Smooth muscle cell (in vitro differentiated cells): ENCODE data around the gene GPR68. TPM values are rescaled to one million over a fixed set of nuclear protein-coding genes. Genes with fewer than 3 reads are reported as not detected.
"Not testable (repeated sequence)": the region's sequence is repeated elsewhere in the genome, so short reads cannot be mapped to it uniquely, and the experiment has no call there.

Experiments
- DNase-seq: peaks from one replicate; lab custom pipeline; 2025; ENCODE audit not compliant: unreplicated experiment; lab: John Stamatoyannopoulos, UW
- H2AFZ ChIP-seq: fragments of 200-600 bp; sonication (generic); 2 replicates; pipeline ENCODE4 v1.6.0; 2016; ENCODE audit warnings: antibody characterized with exemption, low read depth, mild to moderate bottlenecking
- H3F3A ChIP-seq: fragments of 200-600 bp; sonication (generic); 2 replicates; pipeline ENCODE4 v1.6.0; 2017; ENCODE audit warnings: antibody characterized with exemption, low read depth
- H3K27ac ChIP-seq: fragments of 200-600 bp; sonication (generic); 2 replicates; pipeline ENCODE4 v1.5.1; 2016; ENCODE audit warnings: low read depth, mild to moderate bottlenecking
- H3K27me3 ChIP-seq: fragments of 200-600 bp; sonication (generic); 2 replicates; pipeline ENCODE4 v1.6.1; 2016; ENCODE audit warnings: low read depth, mild to moderate bottlenecking
- H3K36me3 ChIP-seq: fragments of 200-600 bp; sonication (generic); 2 replicates; pipeline ENCODE4 v1.5.1; 2016; ENCODE audit warnings: low read depth
- H3K4me1 ChIP-seq: fragments of 200-600 bp; sonication (generic); 2 replicates; pipeline ENCODE4 v1.5.1; 2016; ENCODE audit warnings: low read depth
- H3K4me2 ChIP-seq: fragments of 200-600 bp; sonication (generic); 2 replicates; pipeline ENCODE4 v1.6.0; 2016; ENCODE audit warnings: mild to moderate bottlenecking
- H3K4me3 ChIP-seq: fragments of 200-600 bp; sonication (generic); 2 replicates; pipeline ENCODE4 v1.5.1; 2016; ENCODE audit warnings: mild to moderate bottlenecking
- H3K79me2 ChIP-seq: fragments of 200-600 bp; sonication (generic); 2 replicates; pipeline ENCODE4 v1.6.0; 2016; ENCODE audit warnings: low read depth, mild to moderate bottlenecking
- H3K9ac ChIP-seq: fragments of 200-600 bp; sonication (generic); 2 replicates; pipeline ENCODE4 v1.6.0; 2016; ENCODE audit warnings: low read depth
- H3K9me3 ChIP-seq: fragments of 200-600 bp; sonication (generic); replicated peaks from 2 replicates; pipeline ENCODE4 v1.5.1; 2016; ENCODE audit warnings: low read depth
- H4K20me1 ChIP-seq: fragments of 200-600 bp; sonication (generic); 2 replicates; pipeline ENCODE4 v1.6.0; 2016; ENCODE audit warnings: low read depth
- CTCF ChIP-seq: fragments of 200-600 bp; sonication (generic); IDR thresholded peaks from 2 replicates; pipeline ENCODE4 v1.5.1; 2017; ENCODE audit warnings: borderline replicate concordance, mild to moderate bottlenecking, antibody characterized with exemption; ENCODE audit not compliant: insufficient read depth, poor library complexity, severe bottlenecking
- WGBS: methylation state at CpG from one replicate; pipeline ENCODE4 v1.1.7; 2016; ENCODE audit warnings: low lambda C conversion rate; 5-methylcytosine and 5-hydroxymethylcytosine counted together
- polyA plus RNA-seq: library from polyadenylated mRNA; unstranded; fragments of >200 nt; fragmentation: Nextera tagmentation; extraction: Ambion mirVana; gene quantifications from 2 replicates; pipeline ENCODE4 v1.2.1, GENCODE V29; 2016
- total RNA-seq: library from RNA; depleted of rRNA; stranded (reverse); fragments of >200 nt; gene quantifications from 2 replicates; pipeline ENCODE4 v1.2.3, GENCODE V29; 2014

GPR68 gene
- total and polyA plus RNA-seq, 2 experiments from 2014 or later, result 3.2 to 4.4 TPM

DNA sequence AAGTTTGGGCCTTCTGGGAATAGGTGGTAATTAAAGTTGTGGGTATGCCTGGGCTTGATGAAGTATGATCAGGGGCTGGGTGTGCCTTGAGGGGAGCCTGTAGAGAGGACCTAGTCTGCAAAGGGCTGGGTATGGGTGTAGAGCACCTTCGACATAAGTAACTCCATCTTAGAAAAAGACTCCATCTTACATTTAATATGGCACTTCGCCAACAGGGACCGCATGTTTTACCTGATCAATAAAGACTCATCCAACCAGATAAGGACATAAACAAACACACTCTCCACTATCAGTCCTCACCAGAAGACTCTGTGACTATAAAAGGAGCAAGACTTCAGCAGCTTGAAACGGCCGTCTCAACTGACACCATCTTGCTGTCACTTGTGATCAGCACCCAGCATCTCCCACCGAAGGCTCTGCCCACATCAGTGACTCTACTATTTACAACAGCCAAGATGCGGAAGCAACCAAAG is 23.5 kb upstream of the GPR68 start:
- Histone ChIP-seq H3K36me3 (no peaks in the 10 kb centered on the region), H3F3A (no peaks in the 10 kb centered on the region), H4K20me1 (no peaks in the 10 kb centered on the region), H3K27ac (no peak overlapping the region), H3K79me2 (no peaks in the 10 kb centered on the region), H3K4me2 (no peak overlapping the region), H3K9me3 (no peaks in the 10 kb centered on the region), H3K4me1 (peaks cover 3% of the 10 kb centered on the region), H2AFZ (no peak overlapping the region), H3K27me3 (peaks cover 24% of the 10 kb centered on the region), H3K4me3 (no peak overlapping the region), H3K9ac (no peak overlapping the region)
- TF ChIP-seq CTCF, result no peak
- 91% methylated on average over 7 of the region's 7 CpGs for WGBS
- no peak for DNase-seq

- not testable (repeated sequence) for H3K27ac ChIP-seq, H3K4me3 ChIP-seq, H3K4me2 ChIP-seq, H3K36me3 ChIP-seq, H3K9me3 ChIP-seq, H3K4me1 ChIP-seq, H3K9ac ChIP-seq, DNase-seq, H3K79me2 ChIP-seq, H3F3A ChIP-seq, H2AFZ ChIP-seq, H4K20me1 ChIP-seq
- H3K27me3 ChIP-seq, result peaks cover 25% of the 10 kb centered on the region
- WGBS, result 95% methylated on average over 15 of the region's 15 CpGs
Measured at GRCh38 chr14:91266276-91266675, 21.8 kb upstream of the GPR68 start.

- Histone ChIP-seq H3K79me2 (no peaks in the 10 kb centered on the region), H2AFZ (no peak overlapping the region), H3K9me3 (no peaks in the 10 kb centered on the region), H3K27ac (no peak overlapping the region), H3K4me3 (no peak overlapping the region), H3F3A (no peaks in the 10 kb centered on the region), H4K20me1 (no peaks in the 10 kb centered on the region), H3K27me3 (peaks cover 25% of the 10 kb centered on the region), H3K4me2 (no peak overlapping the region), H3K4me1 (peaks cover 3% of the 10 kb centered on the region), H3K36me3 (no peaks in the 10 kb centered on the region), H3K9ac (no peak overlapping the region)
- WGBS, result 94% methylated on average over 7 of the region's 7 CpGs
- no peak for DNase-seq
- no peak for TF ChIP-seq CTCF
Measured at GRCh38 chr14:91265404-91265803, 20.9 kb upstream of the GPR68 start.

DNA sequence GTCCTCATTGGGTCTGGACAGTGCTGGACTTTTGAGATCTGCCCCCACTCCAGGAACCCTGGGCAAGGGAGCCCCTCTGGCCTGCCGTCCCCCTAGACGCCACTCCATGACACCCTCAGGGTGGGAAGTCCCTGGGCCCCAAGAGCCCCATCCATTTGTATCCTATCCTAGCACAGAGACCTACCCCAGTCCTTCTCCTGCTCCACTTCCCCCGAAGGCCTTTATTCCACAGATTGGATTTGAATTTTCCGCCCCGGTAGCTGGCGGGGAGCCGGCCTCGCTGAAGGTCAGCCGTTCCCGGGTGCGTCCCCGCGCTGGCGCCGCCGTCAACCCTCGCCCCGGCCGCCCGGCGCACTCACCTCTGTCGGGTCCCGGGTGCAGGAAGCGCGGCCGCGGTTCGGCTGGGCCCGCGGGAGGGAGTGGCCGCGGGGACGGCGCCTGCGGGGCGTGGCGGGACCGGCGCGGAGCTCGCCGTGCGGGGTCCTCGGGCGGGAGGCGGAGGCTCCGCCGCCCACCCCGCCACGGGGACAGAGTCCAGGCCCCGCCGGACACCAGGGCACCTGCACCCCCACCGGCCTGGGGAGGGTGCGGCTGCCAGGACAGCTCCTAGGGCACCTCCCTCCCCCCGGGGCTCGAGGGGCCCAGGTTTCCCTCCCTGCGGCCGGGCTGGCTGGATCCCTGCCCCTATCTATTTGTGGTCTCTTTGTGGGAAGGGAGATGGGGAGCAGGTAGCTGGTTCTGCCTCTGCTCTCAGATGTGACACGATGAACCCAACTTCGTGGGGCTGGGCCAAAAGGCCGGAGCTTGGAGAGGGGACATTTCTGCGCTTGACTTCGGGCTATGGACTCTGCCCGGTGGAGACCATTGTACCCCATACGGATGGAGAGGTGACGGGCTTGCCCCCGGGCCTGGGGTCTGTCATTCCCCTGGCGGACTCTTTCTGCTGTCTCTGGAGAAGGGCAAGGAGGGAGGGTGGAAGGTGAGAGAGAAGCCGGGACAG is 19.9 kb upstream of the GPR68 start:
- Histone ChIP-seq H3K9ac (no peak overlapping the region), H3K79me2 (no peaks in the 10 kb centered on the region), H4K20me1 (no peaks in the 10 kb centered on the region), H3K4me1 (peaks cover 3% of the 10 kb centered on the region), H3K4me2 (peak overlapping the region; percentile 87), H2AFZ (peak overlapping the region; percentile 62), H3K27me3 (peaks cover 25% of the 10 kb centered on the region), H3K36me3 (no peaks in the 10 kb centered on the region), H3K9me3 (no peaks in the 10 kb centered on the region), H3F3A (no peaks in the 10 kb centered on the region), H3K4me3 (peak overlapping the region; percentile 45), H3K27ac (no peak overlapping the region)
- no peak for DNase-seq
- no peak for TF ChIP-seq CTCF
- 15% methylated on average over 57 of the region's 69 CpGs for whole genome bisulfite sequencing
